Prostate gland (tissue), 2 donors: ENCODE measurements around the gene HNRNPUL1. TPM values are rescaled to one million over a fixed set of nuclear protein-coding genes. Genes with fewer than 3 reads are reported as not detected.
A peak's percentile ranks its signal among the peaks of the same experiment; 100 is the strongest.

Experiments used
- DNase-seq: peaks from one replicate; pipeline ENCODE4 v3.0.0-alpha.2; 2019; ENCODE audit warnings: low spot score
- H3K27ac ChIP-seq, 2 donors: fragments of 200-600 bp; sonication (generic); 2 replicates each; pipeline ENCODE4 v1.5.1; 2017 to 2019
- H3K27me3 ChIP-seq: fragments of 200-600 bp; sonication (generic); replicated peaks from 2 replicates; pipeline ENCODE4 v1.5.1; 2019; ENCODE audit not compliant: insufficient read depth
- H3K36me3 ChIP-seq, 2 donors: fragments of 200-600 bp; sonication (generic); 1 replicate in 1 of 2; 2 replicates in 1 of 2; pipeline versions ENCODE4 v1.5.1 to v1.8.1; 2017 to 2019
- H3K4me1 ChIP-seq: fragments of 200-600 bp; sonication (generic); replicated peaks from 2 replicates; pipeline ENCODE4 v1.5.1; 2019
- H3K4me3 ChIP-seq, 2 donors: fragments of 200-600 bp; sonication (generic); 2 replicates each; pipeline ENCODE4 v1.5.1; 2017 to 2019
- H3K9me3 ChIP-seq: fragments of 200-600 bp; sonication (generic); 2 replicates; pipeline ENCODE4 v1.5.1; 2017
- CTCF ChIP-seq, 4 experiments: fragments of 200-600 bp in 2 of 4; fragments of 450-650 bp in 2 of 4; sonication (generic) in 2 of 4; IDR thresholded peaks; 1 replicate in 3 of 4; 2 replicates in 1 of 4; pipeline ENCODE4 v1.5.1; 2016 to 2019; ENCODE audit warnings: antibody characterized with exemption in 4 of 4, mild to moderate bottlenecking in 2 of 4, moderate library complexity in 2 of 4
- POLR2A ChIP-seq: fragments of 450-650 bp; IDR thresholded peaks from one replicate; pipeline ENCODE4 v1.6.1; 2016; ENCODE audit warnings: antibody characterized with exemption, mild to moderate bottlenecking
- POLR2AphosphoS5 ChIP-seq: sonication (generic); formaldehyde crosslinking; IDR thresholded peaks from one replicate; pipeline ENCODE4 v1.6.1; 2017; ENCODE audit warnings: antibody characterized with exemption
- WGBS: methylation state at CpG from one replicate; pipeline ENCODE4 v1.1.5; 2018; 5-methylcytosine and 5-hydroxymethylcytosine counted together
- intact Hi-C: fragments of 100-400 bp; cut with DNase I; formaldehyde crosslinking; loops from one replicate; pipeline ENCODE4 v1.14.2; 2022
- total RNA-seq, 2 donors: library from RNA; depleted of rRNA; stranded (reverse); fragments of >200 nt; gene quantifications; one replicate each; pipeline ENCODE4 v1.1.0, GENCODE V29; 2016

HNRNPUL1 gene
- total RNA-seq, 2 donors from 2014 or later = 133 to 183 TPM

GRCh38 chr19:41263042-41263849 is 926 bp upstream of the HNRNPUL1 start:
- DNase-seq = peak; percentile 68
- peak overlapping the region; percentile 53 to 56 for H3K4me3 ChIP-seq
- H3K27me3 ChIP-seq = no peaks in the 10 kb centered on the region
- H3K4me1 ChIP-seq = peaks cover 19% of the 10 kb centered on the region
- peak; percentile 99 for TF ChIP-seq POLR2AphosphoS5
- TF ChIP-seq POLR2A = peak; percentile 98
- TF ChIP-seq CTCF (IDR thresholded peaks at IDR 0.05) = peak in 2 of 4 experiments; percentile 3 to 23
- H3K36me3 ChIP-seq = peaks cover 0 to 2% of the 10 kb centered on the region in 2 donors
- H3K27ac ChIP-seq = peak overlapping the region; percentile 94 to 98
- WGBS = under 1% methylated on average over 46 of the region's 46 CpGs
- intact Hi-C loops = loop anchor here (2.0 kb wide), 1 partner anchor 36 kb away; no protein-coding TSS in a partner anchor
- no peaks in the 10 kb centered on the region for H3K9me3 ChIP-seq

DNA sequence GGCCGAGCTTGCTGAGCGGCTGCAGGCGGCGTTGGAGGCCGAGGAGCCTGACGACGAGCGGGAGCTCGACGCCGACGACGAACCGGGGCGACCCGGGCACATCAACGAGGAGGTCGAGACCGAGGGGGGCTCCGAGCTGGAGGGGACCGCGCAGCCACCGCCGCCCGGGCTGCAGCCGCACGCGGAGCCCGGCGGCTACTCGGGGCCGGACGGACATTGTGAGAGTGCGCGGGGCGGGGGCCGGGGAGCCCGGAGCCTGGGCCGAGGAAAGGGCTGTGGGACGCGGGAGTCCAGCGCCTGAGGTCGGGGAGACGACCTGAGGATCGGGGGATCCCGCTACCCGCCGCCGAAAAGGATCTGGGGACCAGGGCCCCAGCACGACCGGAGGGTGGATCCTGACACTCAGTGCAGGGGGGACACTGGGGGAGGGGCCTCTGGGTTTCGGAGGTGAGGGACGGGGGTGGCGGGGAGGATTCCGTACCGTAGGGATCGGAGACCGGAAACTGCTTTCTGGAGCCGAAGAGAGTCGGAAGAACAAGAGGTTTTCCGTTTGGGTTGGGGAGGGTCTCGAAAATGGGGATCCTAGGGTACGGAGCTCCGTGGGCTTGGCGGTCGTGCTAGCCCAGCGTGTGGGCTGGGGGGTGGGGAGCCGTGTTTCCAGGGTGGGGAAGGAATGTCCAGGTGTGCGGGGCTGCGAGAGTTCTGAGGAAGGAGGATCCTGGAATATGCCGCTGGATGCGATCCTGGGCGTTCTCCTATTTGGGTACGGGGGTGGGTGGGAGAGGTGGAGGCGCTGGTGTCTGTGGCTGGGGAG is 616 bp downstream of the HNRNPUL1 start:
- intact Hi-C loops = loop anchor here (2.0 kb wide), 1 partner anchor 44 kb away; no protein-coding TSS in a partner anchor
- DNase-seq = peak; percentile 50

DNA sequence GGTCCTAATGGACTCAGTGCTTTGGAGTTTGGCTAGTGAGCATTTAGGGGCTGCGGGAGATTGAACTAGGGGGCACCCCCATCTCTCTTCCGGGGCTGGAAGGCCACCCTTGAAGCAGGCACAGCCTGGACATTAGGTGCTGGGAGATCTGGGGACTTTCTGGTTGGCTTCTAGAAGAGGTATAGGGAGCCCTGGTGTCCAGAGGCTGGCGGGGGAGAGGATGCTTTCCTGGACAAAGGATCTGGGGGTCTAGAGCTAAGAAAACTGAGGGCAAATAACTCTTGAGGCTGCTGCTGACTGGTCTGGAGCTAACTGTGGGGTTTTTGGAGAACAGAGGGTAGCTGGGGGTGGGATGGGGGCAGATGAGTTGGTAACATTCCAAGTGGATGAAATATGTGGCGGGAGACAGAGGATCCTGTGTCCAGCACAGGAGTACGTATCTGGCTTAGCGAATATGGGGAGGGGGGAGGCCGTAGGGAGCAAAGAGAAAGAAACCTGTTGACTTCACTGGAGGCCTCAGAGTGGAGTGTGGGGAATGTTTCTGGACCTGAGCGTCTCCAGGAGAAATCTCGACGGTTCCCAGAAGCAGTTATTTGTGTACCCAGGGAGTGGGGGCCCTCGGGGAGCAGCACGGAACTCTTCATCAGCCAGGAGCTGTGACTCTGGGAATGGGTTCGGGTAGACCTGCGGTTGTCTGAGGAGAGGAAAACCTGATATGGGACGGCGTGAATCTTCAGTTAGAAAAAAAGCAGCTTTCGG is 1.4 kb downstream of the HNRNPUL1 start:
- WGBS = 8% methylated on average over 17 of the region's 17 CpGs
- no peaks in the 10 kb centered on the region for H3K27me3 ChIP-seq
- peak overlapping the region; percentile 95 to 97 for H3K4me3 ChIP-seq
- H3K36me3 ChIP-seq = peaks cover 0 to 11% of the 10 kb centered on the region in 2 donors
- TF ChIP-seq POLR2A = no peak
- TF ChIP-seq CTCF (IDR thresholded peaks at IDR 0.05) = no peak
- TF ChIP-seq POLR2AphosphoS5 = no peak
- H3K9me3 ChIP-seq = no peaks in the 10 kb centered on the region
- DNase-seq = peak; percentile 26
- H3K27ac ChIP-seq = peak overlapping the region; percentile 99 to 100
- intact Hi-C loops = loop anchor here (2.0 kb wide), 1 partner anchor 43 kb away; no protein-coding TSS in a partner anchor
- peaks cover 19% of the 10 kb centered on the region for H3K4me1 ChIP-seq

More for the DNA sequence above, 616 bp downstream of the HNRNPUL1 start:
- peaks cover 19% of the 10 kb centered on the region for H3K4me1 ChIP-seq
- under 1% methylated on average over 49 of the region's 75 CpGs for WGBS
- peaks cover 0 to 5% of the 10 kb centered on the region in 2 donors for H3K36me3 ChIP-seq
- no peaks in the 10 kb centered on the region for H3K9me3 ChIP-seq
- TF ChIP-seq POLR2A (peak; percentile 41), POLR2AphosphoS5 (no peak)
- H3K27me3 ChIP-seq = no peaks in the 10 kb centered on the region
- H3K4me3 ChIP-seq = peak overlapping the region; percentile 95 to 97
- H3K27ac ChIP-seq = peak overlapping the region; percentile 99 to 100

- no peak overlapping the region for H3K4me3 ChIP-seq
- peaks cover 19% of the 10 kb centered on the region for H3K4me1 ChIP-seq
- H3K9me3 ChIP-seq = no peaks in the 10 kb centered on the region
- H3K27ac ChIP-seq = no peak overlapping the region
- WGBS = 93% methylated on average over 2 of the region's 2 CpGs
- TF ChIP-seq POLR2AphosphoS5 (no peak), POLR2A (no peak), CTCF (IDR thresholded peaks at IDR 0.05) (no peak)
- H3K36me3 ChIP-seq = peaks cover 18 to 38% of the 10 kb centered on the region in 2 donors
- intact Hi-C loops = no loop called here
- no peaks in the 10 kb centered on the region for H3K27me3 ChIP-seq
- no peak for DNase-seq
Observed at GRCh38 chr19:41269055-41269454, 4.9 kb downstream of the HNRNPUL1 start.
